ENCODE data around the gene HTR1E. TPM values are rescaled to one million over a fixed set of nuclear protein-coding genes. Genes with fewer than 3 reads are reported as not detected.
"Not testable (repeated sequence)": the region's sequence is repeated elsewhere in the genome, so short reads cannot be mapped to it uniquely, and the experiment has no call there.

Gene HTR1E, protein sequence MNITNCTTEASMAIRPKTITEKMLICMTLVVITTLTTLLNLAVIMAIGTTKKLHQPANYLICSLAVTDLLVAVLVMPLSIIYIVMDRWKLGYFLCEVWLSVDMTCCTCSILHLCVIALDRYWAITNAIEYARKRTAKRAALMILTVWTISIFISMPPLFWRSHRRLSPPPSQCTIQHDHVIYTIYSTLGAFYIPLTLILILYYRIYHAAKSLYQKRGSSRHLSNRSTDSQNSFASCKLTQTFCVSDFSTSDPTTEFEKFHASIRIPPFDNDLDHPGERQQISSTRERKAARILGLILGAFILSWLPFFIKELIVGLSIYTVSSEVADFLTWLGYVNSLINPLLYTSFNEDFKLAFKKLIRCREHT
- total RNA-seq: not detected
- long read RNA-seq, donor 1: 0 reads
- long read RNA-seq, donor 2: 0 reads

DNA sequence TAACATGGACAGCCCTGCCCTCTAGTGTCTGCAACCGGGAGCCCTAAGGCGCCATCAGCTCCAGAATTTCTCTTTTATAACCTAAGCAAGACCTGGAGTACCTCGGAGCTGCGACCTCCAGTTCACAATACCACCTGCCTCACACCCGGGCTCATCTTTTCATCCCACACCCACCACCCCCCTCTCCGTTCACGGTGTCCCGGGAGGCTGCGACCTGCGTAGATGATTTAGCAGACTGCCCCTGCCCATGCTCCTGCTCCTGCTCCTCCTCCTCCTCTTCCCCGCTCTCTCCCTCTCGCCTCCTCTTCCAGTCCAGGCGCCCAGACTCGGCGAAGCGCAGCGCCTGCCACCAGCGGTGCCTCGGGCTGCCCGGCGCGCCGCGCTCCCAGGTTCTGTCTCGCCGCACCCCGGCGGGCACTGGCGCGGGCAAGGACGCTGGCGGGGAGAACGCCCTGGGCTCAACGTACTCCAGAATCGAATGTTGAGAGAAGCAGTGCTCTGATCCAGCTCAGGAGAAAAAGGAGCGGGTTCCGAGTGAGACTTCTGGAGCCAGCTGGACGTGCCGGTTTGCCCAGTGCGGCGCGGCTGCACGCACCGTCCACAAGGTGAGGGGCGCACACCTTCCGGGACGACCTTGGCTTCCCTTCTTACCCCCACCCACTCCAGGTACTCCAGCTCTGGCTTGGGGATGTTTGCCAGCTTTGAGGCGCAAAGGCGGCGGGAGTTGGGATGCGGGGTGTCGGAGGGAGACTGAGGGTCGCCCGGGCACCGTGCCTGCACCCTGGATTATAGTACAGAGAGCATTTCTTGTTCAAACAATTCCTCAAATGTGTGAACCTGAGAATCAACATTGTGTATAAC lies at the start of gene HTR1E:
TSS of gene HTR1E (plus strand) at position 310 of the 861 bp plus-strand sequence. CDS start 77,807 bp downstream, outside the sequence.
- intact Hi-C loops (cut with DNase I): no loop called here
- peak; percentile 74 for DNase-seq (ENCODE audit: low spot score)

DNA sequence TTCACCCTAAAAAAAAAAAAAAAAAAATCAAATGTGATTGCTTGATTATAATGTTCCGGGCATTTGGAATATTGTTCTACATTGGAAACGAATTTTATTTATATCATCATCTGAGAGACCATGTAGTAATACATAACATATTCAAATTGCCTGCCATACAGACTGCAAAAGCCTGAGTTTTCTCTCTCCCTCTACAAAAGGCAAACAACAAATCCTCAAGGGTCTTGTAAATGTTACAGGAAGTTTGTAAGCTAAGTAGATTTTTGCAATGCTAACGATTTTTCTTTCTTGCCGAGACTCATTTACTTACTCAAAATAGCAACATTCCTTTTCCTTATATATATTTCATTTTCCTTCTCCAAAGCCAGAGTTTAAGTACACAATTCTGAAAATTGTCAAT lies 49.0 kb upstream of the HTR1E start:
- intact Hi-C loops (cut with DNase I): no loop called here
- DNase-seq (ENCODE audit: low spot score): no peak

DNA sequence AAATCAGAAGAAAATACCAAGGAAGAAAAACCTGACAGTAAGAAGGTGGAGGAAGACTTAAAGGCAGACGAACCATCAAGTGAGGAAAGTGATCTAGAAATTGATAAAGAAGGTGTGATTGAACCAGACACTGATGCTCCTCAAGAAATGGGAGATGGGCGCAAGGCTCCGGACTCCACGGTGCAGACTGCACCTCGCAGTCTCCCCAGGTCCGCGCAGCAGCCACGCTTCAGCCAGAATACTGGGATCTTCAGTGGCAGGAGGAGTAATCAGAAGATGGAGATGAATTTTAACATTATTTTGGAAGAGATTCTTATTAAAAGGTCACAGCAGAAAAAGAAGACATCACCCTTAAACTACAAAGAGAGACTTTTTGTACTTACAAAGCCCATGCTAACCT lies 40.1 kb upstream of the HTR1E start:
- intact Hi-C loops (cut with DNase I); DNase-seq (ENCODE audit: low spot score): not testable (repeated sequence)

DNA sequence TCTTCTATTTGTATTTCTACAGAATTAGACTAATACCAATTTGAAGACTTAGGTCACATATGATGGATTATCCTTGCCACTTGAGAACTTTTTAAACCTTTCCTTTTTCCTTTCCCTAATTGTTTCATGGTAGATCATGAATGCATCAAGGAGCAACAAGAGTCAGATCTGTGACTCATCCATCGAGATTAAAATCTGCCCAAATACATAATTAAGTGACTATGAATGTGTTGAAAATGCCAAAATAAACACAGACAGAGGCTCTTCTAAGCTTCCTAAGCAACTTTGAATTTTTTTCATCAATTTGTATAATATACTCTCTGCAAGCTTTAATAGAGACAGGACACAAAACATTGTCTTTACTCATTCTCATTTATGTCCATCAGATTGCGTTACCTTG lies 23.5 kb upstream of the HTR1E start:
- DNase-seq (ENCODE audit: low spot score): no peak
- intact Hi-C loops (cut with DNase I): no loop called here

DNA sequence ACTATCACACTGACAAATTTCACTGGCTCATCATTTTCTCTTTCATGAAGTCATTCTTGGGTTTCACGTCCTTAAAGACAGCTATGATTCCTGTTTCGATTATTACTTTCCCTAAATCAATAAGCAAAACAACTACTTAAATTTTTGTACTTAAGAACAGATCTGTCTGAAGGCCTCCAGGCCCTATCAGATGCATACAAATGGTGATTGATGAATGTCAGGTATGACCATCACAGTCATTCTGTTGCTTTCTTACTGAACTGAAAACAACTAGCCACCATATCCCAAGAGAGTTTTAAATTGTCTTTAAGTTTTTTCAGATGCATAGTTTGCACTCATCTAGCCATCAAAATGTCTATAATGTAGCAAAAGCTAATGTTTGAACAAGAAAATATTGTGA lies 20.9 kb upstream of the HTR1E start:
- intact Hi-C loops (cut with DNase I): no loop called here
- DNase-seq (ENCODE audit: low spot score): no peak

DNA sequence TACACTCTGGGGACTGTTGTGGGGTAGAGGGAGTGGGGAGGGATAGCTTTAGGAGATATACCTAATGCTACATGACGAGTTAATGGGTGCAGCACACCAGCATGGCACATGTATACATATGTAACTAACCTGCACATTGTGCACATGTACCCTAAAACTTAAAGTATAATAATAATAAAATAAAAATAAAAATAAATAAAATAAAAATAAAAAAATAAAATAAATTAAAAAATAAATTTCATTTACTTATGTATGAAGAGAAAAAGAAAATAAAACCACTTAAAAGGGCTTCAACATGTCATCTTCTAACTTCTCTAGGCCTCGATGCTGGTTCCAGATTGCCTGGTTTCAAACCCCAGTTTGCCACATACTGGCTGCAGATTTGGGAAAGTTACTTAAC lies 10.2 kb upstream of the HTR1E start:
- DNase-seq (ENCODE audit: low spot score); intact Hi-C loops (cut with DNase I): not testable (repeated sequence)

DNA sequence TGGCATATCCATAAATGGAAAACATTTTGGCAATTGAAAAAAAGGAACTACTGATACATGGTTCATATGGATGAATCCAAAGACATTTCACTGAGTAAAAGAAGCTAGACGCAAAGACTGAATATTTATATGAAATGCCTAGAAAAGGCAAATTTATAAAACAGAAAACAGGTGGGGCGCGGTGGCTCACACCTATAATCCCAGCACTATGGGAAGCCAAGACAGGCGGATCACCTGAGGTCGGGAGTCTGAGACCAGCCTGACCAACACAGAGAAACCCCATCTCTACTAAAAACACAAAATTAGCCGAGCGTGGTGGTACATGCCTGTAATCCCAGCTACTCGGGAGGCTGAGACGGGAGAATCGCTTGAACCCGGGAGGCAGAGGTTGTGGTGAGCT lies 9.5 kb upstream of the HTR1E start:
- peak; percentile 55 for DNase-seq (ENCODE audit: low spot score)
- intact Hi-C loops (cut with DNase I): not testable (repeated sequence)

DNA sequence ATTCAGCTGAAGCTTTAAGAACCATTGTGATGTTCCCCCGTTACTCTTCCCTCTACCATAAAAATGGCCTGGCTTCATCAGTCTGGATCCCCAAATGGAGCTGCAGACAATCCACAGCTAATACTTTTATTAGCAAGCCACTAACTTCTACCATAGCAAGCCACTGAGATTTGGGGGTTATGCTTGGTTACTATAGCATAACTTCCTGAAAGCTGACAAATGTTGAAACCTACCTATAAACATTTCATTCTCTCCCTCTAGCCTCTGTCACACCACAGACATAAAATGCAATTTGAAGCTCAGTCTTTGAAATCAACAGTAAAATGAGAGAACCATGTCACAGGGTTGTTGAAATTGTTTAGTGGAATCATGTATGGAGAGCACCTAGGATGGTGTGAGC lies 3.0 kb upstream of the HTR1E start:
- intact Hi-C loops (cut with DNase I): no loop called here
- DNase-seq (ENCODE audit: low spot score): no peak

DNA sequence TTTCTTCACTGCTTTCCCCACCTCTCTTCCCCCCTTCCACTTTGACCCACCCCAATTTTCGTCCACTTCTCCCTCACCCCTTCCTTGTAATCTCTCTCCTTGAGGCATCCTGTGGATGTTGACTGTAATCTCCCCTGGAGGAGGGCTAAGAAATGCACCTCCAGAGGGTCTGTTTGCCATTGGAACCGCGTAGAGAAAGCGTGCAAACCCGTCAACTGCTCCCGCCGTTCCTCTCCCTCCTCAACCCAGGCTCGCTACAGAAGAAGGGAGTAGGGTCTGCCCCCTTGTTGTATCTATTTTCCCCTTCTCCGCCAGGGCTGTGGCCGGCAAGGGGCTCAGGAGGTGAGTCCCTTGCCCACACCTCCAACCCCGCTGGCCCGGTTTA lies 502 bp upstream of the HTR1E start:
- no peak for DNase-seq (ENCODE audit: low spot score)
- intact Hi-C loops (cut with DNase I): no loop called here

DNA sequence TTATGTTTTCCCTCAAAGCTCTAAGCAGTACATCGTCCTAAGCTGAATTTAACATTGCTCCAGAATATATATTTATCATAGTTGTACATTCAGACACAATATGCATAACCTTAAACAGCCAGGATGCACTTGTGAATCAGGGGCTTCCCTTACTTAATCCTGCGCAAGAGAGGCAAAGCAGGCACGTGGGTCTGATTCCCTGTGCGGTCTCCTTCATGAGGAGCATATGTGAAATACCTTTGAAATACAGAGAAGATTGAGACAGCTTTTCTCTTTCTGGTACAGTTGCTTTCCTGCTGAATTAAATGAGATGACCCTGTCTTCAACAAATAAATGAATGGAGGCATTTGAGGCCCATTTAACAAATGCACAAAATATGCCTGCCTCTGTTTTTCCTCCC lies 1.5 kb downstream of the HTR1E start:
- intact Hi-C loops (cut with DNase I): no loop called here
- DNase-seq (ENCODE audit: low spot score): no peak

DNA sequence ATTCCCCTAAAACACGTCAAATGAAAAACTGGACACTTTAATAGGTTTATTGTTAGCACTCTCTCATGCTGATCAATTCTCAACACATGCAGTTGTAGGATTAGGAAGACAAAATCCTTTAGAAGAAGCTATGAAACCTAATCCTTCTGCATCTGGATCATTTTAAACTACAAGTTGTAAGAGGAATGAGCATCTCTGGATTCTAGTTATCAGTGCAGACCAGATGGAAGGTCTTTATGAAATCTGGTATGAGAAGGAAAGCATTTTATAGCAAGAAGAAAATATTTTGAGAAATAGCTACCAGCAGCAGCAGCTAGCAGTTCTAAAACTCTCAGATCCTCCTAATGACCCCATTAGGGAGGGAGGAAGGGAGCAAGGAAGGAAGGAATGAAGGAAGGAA lies 4.1 kb downstream of the HTR1E start:
- intact Hi-C loops (cut with DNase I): no loop called here
- no peak for DNase-seq (ENCODE audit: low spot score)

DNA sequence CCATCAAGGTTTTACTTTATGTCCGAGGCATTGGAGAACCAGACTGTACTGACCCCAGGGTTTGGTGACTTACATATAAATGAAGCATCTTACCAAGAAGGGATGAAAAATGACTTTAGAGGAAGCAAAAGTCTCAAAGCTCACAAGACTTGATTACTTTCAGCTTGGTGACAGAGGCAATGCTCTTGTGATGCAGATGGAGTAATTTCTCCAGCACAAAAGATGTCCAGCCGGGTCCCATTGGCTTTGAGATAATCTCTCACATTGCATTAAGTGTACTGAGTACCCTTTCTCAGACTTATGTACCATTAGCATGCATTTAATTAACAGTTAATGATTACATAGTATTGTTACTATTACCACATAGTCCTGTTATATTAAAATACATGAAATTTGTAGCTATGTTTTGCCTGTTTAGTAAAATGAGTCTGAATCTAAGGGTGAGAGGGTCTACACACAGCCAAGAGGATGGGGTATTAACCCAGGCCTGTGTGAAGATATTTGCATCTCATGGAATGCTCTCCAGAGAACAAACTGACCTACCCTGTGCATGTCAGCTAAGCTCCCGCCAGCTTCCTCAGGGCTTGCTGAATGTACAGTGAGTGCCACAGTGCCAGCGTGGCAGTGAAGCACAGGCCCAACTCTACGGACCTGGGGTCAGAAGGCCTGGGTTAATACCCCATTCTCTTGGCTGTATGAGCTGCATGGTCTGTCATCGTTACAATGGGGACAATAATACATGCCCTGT lies 5.6 kb downstream of the HTR1E start:
- DNase-seq (ENCODE audit: low spot score): no peak

DNA sequence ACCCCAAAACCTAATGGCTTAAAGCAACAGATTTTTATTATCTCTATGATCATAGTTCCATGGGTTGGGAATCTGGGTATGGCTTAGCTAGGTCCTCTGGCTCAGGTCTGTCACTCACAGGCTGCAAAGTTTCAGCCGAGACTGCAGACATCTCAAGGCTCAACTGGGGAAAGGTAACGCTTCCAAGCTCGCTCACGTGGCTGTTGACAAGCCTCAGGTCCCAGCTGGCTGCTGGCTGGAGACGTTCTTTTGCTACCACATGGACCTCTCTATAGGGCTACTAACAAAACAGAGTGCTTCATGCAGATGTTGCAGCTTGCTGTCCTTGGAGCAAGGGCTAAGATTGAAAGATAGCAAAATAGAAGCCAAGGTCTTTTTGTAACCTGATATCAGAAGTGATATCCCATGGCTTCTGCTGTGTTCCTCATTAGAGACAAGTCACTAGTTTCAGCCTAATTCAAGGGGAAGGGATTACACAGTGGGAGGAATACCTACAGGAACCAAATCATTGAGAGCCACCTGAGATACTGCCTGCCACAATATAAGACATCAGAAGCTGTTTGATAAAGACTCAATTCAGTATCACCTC lies 6.6 kb downstream of the HTR1E start:
- DNase-seq (ENCODE audit: low spot score): no peak
- intact Hi-C loops (cut with DNase I): no loop called here

More for the DNA sequence above, 5.6 kb downstream of the HTR1E start:
- intact Hi-C loops (cut with DNase I): no loop called here

DNA sequence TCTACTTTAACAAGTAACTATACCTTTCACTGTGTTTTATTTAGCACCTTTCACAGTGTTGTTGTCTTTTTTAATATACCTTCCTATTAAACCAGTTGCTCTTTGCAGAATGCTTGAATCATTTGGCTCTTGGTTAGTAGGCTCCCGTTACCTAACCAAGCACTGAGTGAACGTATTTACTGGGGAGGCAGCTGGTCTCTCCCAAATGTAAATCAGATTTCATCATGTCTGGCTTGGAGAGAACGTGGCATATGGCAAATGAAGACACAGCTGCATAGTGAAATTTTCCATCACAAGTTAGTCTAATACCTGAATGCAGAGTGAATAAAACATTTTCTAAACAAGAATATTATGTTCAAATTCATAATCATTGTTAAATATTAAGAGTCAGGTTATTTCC lies 12.4 kb downstream of the HTR1E start:
- intact Hi-C loops (cut with DNase I): no loop called here
- DNase-seq (ENCODE audit: low spot score): no peak

DNA sequence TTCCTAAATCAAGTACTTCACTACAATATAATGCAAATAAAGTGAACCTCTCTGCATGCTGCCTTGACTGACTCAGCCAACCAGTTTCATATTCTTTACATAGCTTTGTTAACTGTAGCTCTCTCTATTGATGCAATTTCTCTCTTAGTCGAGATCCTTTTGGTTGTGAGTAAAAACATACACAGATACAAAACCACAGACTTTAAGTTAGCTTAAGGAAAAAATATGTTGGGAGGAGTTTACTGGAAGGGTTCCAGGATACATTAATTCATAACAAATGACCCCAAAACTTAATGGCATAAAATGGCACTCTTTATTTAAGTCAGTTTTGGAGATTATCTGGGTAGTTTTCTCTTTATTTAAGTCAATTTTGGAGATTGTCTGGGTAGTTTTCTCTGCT lies 15.7 kb downstream of the HTR1E start:
- no peak for DNase-seq (ENCODE audit: low spot score)
- intact Hi-C loops (cut with DNase I): no loop called here

DNA sequence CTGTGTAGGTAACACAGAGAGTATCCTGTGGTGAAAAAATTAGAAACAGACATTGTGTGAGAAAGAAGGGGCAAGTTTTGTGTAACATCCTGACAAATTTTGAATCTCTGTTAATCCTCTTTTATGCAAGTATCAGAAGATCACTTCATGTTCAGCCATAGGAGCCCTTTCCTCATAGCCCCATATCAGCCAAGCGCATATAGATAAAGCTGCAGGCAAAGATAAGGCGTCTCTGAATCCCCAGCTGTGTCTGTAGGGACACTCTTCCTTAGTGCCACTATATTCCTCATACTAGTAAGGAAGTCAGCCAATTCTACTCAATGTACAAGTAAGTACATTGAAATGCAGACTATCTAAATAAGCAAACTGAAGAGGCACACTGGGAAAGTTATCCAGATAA lies 22.3 kb downstream of the HTR1E start:
- no peak for DNase-seq (ENCODE audit: low spot score)
- intact Hi-C loops (cut with DNase I): no loop called here

DNA sequence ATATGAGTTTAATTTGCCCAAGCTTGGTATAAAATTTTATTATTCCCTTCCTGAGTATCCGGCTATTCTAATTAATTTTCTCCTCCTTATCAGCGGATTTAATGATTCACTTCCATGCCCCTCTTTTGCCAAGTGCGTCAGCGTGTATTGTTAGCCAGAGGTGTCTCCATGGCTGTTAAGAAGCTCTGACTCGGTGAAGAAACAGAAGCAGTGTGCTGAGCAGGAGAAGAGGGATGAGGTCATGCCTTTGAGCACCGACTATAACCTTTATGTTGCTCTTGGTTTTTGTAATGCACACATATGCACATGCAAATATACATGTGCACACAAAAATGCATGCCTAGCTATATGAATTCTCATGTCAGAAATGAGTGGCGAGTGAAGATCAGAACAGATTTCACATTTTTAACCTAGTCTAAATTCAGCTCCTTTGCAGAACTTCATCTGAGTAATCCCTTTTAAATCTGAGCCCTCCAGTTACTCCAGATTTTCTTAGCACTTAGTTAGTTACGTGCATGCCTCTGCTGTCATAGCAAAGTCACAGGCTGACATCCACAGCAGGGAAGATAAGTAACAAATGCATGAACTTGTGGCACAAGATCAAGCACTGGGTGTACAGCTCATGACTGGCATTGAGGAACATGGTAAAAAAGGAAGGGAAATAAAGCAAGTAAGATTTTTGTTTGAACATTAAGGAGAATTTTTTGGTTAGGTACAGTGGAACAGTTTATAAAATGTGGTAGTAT lies 24.3 kb downstream of the HTR1E start:
- intact Hi-C loops (cut with DNase I): no loop called here

DNA sequence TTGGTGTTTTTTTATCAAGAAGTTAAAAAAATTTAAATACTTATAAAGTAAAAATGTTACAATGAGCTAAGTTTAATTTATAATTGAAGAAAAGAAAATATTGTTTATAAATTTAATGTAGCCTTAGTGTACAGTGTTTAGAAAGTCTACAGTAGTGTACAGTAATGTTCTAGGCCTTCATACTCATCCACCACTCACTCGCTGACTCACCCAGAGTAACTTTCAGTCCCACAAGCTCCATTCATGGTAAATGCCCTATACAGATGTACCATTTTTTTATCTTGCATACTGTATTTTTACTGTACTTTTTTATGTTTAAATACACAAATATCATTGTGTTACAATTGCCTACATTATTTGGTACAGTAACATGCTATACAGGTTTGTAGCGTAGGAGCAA lies 26.0 kb downstream of the HTR1E start:
- DNase-seq (ENCODE audit: low spot score): no peak
- intact Hi-C loops (cut with DNase I): no loop called here

More for the DNA sequence above, 24.3 kb downstream of the HTR1E start:
- DNase-seq (ENCODE audit: low spot score): no peak

DNA sequence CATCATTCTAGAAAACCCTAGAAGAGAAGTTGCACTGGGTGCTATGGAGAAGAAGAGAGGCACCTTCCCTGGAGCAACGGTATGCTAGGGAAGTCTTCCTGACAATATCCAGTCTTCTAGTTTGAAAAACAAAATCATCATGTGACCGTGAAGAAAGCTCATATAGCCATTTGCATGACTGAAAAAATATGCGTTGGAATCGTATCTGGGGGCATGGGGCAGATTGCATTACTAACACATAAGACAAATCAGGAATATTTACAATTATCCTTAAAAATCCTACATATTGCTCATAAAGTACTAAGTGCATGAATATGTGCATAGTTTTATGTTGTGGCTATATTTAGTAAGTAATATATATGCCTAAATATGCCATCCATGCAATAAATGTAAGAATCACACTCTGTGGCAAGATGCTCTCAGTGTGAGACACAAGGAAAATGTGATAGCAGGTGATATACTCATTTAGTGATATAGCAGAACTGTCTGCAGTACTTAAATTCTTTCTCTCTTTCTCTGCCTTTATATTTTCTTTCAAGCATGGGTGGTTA lies 26.8 kb downstream of the HTR1E start:
- no peak for DNase-seq (ENCODE audit: low spot score)
- intact Hi-C loops (cut with DNase I): no loop called here
